Hepatocyte (in vitro differentiated cells): ENCODE results near the gene VMAC.

Experiments used
- CTCF ChIP-seq: fragments of 200-600 bp; sonication (generic); IDR thresholded peaks from 2 replicates; pipeline ENCODE4 v1.5.1; 2016; ENCODE audit warnings: antibody characterized with exemption, mild to moderate bottlenecking; ENCODE audit not compliant: poor library complexity
- EZH2 ChIP-seq: fragments of 200-600 bp; sonication (generic); IDR thresholded peaks from 2 replicates; pipeline ENCODE4 v1.6.1; 2016; ENCODE audit warnings: antibody characterized with exemption, mild to moderate bottlenecking, borderline replicate concordance
- EZH2phosphoT487 ChIP-seq: fragments of 200-600 bp; sonication (generic); IDR thresholded peaks from one replicate; pipeline ENCODE4 v1.6.1; 2018; ENCODE audit warnings: antibody characterized with exemption, mild to moderate bottlenecking, low read depth, moderate library complexity; ENCODE audit not compliant: unreplicated experiment, severe bottlenecking

DNA sequence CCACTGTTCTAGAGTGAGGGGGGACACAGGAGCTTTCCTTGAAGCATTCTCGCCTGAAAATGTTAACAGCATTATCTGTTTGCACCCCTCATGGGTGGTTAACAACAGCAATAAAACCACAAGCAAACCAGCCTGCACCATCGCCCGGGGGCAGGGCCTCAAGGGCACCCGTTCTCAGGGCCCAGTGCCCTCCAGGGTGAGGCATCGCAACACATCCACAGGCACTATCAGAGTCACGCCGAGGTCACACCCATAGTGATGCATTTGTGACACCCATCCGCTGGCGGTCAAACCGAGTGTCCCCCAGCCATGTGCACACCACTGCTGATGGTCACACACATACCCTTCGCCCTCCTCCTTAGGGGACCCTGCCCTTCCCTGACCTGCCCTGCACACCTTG is 38.9 kb upstream of the VMAC start:
- TF ChIP-seq CTCF (no peak), EZH2 (no peak), EZH2phosphoT487 (no peak)
